NCI-H146 treated with DMSO at 0.1 percent for 48 hours (cell line): ENCODE data around the gene DNAH17.
"Not testable (repeated sequence)": the region's sequence is repeated elsewhere in the genome, so short reads cannot be mapped to it uniquely, and the experiment has no call there.

Experiments
- DNase-seq: peaks from one replicate; lab custom pipeline; 2025; ENCODE audit not compliant: unreplicated experiment; lab: John Stamatoyannopoulos, UW

The DNAH17 gene

DNA sequence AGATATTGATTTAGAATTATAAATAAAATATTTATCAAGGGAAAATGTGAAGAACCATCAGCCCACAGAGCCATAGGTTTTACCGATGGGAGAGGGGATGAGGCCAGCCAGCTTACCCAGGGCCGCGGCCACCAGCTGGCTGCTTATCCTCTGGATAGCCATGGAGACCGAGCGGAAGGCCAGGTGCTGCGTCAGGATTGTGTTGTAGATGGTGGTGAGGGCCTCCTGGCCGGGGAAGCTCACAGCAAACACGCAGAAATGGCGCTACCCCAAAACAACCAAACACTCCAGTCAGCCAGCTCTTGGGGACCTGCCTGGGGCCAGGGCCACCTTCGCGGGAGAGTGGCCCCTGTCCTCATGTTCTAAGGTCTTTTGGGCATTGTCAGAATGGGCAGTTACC is 97.8 kb downstream of the DNAH17 start:
- no peak for DNase-seq

GRCh38 chr17:78478757-78479297 is 98.4 kb downstream of the DNAH17 start:
- no peak for DNase-seq

DNA sequence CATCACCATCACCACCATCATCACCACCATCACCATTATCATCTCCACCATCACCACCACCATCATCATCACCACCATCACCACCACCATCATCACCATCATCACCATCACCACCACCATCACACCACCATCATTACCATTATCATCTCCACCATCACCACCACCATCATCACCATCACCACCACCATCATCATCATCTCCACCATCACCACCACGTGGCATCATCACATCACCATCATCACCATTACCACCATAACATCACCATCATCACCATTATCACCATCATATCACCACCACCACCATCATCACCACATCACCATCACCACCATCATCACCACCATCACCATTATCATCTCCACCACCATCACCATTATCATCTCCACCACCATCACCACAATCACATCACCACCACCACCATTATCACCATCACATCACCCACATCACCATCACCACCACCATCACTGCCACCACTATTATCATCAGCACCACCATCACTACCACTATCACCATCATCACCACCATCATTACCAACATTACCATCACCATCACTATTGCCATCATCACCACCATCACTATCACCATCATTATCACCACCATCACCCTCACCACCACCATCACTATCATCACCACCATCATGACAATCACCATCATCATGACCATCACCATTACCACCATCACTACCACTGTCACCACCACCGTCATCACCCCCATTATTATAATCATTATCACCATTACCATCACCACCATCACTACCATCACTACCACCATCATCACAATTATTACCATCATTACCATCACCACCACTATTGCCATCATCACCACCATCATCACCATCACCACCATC is 99.1 kb downstream of the DNAH17 start:
- DNase-seq, result no peak

DNA sequence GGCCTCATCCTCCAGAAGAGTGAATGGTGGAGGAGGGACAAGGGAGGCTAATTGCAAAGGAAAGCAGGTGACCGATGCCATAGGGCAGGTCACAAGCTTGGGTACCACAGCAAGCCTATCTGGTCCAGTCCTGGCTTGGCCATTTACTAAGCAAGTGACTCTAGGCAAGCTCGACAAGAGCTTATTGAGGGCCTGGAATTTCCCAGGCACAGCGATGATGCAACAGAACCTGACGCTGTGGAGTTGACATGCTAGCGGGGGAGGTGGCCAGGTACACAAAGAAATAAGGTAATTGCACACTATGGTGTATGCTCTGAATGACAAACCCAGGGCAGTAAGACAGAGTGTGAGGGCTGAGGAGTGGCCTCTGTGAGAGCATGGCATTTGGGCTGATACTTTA is 100.2 kb downstream of the DNAH17 start:
- DNase-seq, result no peak

GRCh38 chr17:78476149-78476548 is 101.0 kb downstream of the DNAH17 start:
- no peak for DNase-seq

DNA sequence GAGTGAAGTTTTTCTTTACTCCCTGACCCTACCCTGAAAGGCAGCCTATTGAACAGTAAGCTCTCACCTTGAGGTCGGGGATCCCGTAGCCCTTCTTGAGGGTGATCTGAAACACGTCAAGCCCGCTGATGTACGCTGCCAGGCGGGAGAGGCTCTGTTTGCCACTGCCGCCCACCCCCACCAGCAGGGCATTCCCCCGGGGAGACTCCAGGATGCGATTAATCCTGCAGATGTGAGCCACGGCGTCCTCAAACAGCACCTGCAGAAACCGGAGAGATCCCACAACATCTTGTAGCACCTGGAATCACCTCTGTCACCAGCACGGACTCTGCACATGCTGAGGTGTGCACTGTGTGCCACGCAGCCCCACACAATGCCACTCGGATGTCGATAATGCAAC is 102.0 kb downstream of the DNAH17 start:
- DNase-seq, result no peak

- DNase-seq, result no peak
Measured at GRCh38 chr17:78474614-78475146, 102.5 kb downstream of the DNAH17 start.

DNA sequence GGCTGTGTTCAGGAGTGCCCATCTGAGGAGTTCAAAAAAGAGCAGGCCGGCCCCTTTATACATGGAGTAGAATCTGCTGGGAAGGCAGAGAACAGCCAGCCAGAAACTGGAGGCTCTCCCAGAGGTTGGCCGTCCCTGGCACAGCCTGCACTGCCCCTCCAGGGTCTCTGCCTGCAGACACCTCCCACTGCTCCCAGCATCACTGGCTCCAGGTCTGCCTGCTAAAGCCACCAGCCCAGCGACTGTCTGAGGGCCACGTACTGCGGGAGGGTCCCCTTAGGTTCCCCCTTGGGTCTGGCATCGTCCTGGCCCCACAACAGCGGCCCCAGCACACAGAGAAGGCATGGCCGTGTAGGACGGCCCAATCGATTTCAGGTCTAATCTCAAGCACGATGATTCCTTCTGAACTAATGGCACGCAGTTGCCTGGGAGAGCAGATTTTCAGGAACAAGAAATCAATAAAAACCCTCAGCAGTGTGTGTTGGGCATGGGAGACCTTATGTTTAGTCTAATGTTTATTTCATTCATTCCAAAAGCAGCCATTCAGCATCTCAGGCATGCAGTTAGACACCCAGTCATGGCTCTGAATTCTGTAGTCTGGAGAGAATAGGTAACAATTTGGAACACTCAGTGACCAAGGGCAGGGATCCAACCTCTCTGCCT is 103.1 kb downstream of the DNAH17 start:
- no peak for DNase-seq

GRCh38 chr17:78472035-78472905 is 104.9 kb downstream of the DNAH17 start:
- DNase-seq, result no peak

GRCh38 chr17:78471635-78472034 is 105.6 kb downstream of the DNAH17 start:
- no peak for DNase-seq

DNA sequence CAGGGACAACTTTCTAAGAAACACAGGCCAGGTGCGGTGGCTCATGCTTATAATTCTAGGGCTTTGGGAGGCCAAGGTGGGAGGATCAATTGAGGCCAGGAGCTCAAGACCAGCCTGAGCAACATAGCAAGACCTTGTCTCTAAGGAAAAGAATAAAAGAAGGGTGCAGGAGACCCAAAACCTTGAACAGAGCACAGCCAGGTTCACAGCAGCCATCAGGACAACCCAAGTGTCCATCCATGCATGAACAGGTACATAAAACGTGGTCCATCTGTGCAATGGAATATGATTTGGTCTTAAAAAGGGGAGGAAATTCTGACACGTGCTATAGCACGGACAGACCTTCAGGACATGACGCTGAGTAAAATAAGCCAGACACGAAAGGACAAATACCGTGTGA is 107.8 kb downstream of the DNAH17 start:
- DNase-seq, result no peak

DNA sequence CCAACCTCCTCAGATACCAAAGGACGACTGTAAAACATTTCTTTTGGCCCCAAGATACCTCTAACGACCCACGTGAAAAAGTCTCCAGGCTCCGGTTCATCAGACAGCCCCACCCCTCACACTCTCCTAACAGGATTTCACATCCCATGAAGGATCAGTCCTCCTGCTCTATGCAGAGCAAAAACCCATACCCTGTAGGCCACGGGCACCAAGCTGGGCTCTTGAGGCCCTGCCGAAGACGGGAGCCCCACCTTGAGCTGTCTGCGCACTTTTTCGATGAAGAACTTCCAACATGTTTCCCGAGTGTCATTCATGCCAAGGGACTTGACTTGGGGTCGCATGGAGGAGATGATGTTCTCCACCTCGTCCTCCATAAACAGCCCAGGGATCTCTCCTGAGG is 108.8 kb downstream of the DNAH17 start:
- no peak for DNase-seq

GRCh38 chr17:78466786-78467715 is 110.1 kb downstream of the DNAH17 start:
- no peak for DNase-seq

GRCh38 chr17:78466109-78466785 is 110.9 kb downstream of the DNAH17 start:
- not testable (repeated sequence) for DNase-seq

GRCh38 chr17:78462148-78462547 is 115.0 kb downstream of the DNAH17 start:
- no peak for DNase-seq

DNA sequence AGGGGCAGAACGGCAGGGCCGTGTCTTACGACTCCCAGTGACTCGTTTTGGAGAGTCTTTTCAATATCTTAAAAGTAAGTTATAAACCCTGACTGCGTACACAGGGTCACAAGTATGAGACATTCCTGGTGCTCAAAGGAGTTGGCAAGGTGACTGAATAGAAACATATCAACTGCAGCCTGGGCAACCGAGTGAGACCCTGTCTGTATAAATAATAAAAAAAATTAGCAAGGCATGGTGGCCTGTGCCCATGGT is 115.5 kb downstream of the DNAH17 start:
- DNase-seq, result no peak

DNA sequence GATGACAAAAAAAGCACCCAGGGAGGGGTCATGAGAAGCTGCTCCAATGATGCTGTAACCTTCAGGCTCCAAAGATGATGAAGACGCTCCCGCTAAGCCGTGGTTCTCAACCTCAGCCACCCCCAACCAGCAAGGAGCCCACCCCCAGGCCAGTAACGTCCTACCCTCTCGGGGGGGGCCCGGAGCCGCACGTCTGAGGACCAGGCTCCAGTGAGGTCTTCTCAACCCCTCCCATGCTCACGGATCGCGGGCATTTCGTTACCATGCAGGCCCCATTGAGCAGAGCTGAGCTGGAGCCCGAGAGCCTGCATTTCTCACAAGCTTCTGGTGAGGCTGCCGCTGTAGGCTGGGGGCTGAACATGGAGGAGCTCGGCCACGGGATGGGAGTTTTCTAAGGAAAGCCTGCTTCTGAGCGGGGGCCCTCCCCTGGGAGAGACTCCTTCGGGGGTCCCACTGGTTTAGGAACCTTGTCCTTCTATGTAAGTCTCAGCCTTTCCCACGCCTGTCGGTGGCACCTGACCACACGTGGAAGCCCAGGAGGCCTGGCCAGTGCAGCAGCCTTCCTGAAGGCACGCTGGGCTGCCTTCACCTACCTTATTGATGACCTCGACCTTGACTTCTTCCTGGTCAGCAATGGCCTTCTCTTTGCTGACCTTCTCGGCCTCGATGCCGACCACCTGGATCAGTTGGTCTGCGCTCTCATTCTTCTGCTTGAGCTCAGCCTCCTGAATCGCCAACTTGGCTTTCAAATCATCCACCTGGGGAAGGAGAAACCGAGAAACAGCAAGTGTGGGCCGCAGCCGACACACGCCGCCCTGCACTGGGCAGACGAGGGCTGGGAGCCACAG is 116.0 kb downstream of the DNAH17 start:
- DNase-seq, result no peak

DNA sequence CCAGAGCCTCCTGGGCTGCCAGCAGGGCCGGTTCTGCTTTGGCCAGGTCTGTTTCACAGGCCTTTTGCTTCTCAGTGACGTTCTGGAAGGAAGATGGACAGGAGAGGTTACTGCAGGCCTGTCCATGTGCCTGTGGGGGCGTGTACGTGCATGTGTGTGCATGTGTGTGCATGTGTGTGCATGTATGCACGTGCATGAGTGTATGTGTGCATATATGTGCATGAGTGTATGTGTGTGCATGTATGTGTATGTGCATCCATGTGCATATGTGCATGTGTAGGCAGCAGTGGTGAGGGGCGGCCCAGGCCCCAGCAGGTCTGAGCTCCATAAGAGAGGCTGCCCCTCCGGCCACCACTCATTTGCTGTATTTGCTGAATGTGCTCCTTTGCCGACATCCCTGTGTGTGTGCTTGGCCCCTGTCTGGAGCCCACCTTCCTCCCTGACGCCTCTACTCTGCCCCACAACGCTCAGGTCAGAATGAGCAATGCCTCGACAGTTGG is 117.0 kb downstream of the DNAH17 start:
- no peak for DNase-seq

GRCh38 chr17:78459696-78460095 is 117.5 kb downstream of the DNAH17 start:
- DNase-seq, result no peak
